ENCODE results near the gene LARP4B. TPM values are rescaled to one million over a fixed set of nuclear protein-coding genes. Genes with fewer than 3 reads are reported as not detected.

LARP4B gene
- total RNA-seq, 3 donors from 2014 or later, result 47.5 to 70.8 (median 68.5) TPM

DNA sequence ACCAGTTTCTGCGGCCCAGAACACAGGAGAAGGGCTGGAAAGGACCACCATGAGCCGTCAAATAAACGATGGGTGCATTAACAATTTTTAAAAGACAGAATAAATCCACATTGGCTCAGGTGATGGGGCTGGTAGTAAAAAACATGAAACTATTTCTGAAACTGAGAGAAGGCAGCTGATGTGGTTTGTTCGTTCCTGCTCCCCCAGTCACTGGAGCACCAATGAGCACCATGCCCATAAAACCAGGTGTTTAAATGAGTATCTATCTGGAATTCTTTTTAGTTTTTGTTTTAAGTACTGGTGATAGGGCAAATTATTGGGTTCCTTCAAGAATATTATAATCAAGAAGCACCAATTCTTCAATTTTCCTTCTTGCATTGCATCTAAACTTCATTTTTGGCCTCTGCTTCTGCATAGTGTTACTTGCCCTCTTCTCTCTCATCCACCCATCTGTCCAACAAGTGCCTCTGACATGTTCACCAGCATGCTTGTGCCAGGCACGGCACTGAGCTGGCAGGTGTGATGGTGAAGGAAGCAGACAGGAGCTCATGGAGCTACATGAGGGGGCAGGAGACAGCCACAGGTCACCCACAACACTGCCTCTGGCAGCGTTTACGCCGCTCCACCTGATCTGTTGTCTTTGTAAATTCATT is 65.5 kb downstream of the LARP4B start:
- DNase-seq (ENCODE audit: low spot score in 2 of 2), result no peak
- no peak for TF ChIP-seq POLR2A (IDR thresholded peaks at IDR 0.05)
- TF ChIP-seq POLR2AphosphoS5 (IDR thresholded peaks at IDR 0.05), result no peak
- TF ChIP-seq, protein P1, sequence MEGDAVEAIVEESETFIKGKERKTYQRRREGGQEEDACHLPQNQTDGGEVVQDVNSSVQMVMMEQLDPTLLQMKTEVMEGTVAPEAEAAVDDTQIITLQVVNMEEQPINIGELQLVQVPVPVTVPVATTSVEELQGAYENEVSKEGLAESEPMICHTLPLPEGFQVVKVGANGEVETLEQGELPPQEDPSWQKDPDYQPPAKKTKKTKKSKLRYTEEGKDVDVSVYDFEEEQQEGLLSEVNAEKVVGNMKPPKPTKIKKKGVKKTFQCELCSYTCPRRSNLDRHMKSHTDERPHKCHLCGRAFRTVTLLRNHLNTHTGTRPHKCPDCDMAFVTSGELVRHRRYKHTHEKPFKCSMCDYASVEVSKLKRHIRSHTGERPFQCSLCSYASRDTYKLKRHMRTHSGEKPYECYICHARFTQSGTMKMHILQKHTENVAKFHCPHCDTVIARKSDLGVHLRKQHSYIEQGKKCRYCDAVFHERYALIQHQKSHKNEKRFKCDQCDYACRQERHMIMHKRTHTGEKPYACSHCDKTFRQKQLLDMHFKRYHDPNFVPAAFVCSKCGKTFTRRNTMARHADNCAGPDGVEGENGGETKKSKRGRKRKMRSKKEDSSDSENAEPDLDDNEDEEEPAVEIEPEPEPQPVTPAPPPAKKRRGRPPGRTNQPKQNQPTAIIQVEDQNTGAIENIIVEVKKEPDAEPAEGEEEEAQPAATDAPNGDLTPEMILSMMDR (IDR thresholded peaks at IDR 0.05), result no peak
- no peak overlapping the region for H3K27ac ChIP-seq
- H3K4me1 ChIP-seq, result no peaks in the 10 kb centered on the region
- no peaks in the 10 kb centered on the region for H3K9me3 ChIP-seq
- H3K36me3 ChIP-seq, result no peaks in the 10 kb centered on the region
- intact Hi-C loops (cut with DNase I; ENCODE audit: low total_unique reads), result no loop called here
- no peak overlapping the region for H3K4me3 ChIP-seq
- H3K27me3 ChIP-seq, result no peaks in the 10 kb centered on the region

DNA sequence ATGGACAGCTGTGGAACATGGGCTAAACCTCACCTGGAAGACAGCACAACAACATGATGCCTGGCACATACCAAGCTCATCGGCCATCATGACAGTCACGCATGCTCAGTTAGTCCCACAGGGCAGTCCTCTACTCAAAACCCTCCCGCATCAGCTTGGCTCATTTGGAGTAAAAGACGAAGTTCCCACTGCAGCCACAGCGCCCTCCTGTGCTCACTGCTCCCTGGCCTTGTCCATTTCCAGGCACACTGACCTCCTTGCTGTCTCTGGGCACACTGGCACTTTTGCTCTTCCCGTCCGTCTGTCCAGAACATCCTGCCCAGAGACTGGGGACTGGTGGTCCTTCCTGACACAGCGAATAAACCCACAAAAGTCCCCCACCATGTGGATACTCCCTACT is 66.2 kb downstream of the LARP4B start:
- DNase-seq (ENCODE audit: low spot score in 2 of 2), result no peak
- no peaks in the 10 kb centered on the region for H3K27me3 ChIP-seq
- H3K4me3 ChIP-seq, result no peak overlapping the region
- H3K36me3 ChIP-seq, result no peaks in the 10 kb centered on the region
- intact Hi-C loops (cut with DNase I; ENCODE audit: low total_unique reads), result no loop called here
- no peak for TF ChIP-seq POLR2A (IDR thresholded peaks at IDR 0.05)
- TF ChIP-seq POLR2AphosphoS5 (IDR thresholded peaks at IDR 0.05), result no peak
- TF ChIP-seq, protein P1 (IDR thresholded peaks at IDR 0.05), result no peak
- no peaks in the 10 kb centered on the region for H3K9me3 ChIP-seq
- H3K27ac ChIP-seq, result no peak overlapping the region
- no peaks in the 10 kb centered on the region for H3K4me1 ChIP-seq

DNA sequence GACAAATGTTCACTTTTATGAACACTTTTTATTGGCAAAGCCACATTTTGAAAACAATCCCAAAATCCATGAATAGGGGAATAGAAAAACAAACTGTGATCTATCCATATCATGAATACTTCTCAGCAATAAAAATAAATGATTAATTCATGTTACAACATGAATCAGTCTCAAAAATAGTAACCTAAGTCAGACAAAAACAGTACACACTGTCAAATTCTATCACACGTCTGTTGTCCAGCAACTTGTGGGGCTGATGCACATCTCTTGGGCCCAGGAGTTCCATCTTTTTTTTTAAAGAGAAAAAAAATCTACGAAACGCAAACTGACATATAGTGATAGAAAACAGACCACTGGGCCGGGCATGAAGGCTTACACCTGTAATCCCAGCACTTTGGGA is 71.0 kb downstream of the LARP4B start:
- Histone ChIP-seq H3K36me3 (no peaks in the 10 kb centered on the region), H3K4me3 (no peak overlapping the region), H3K27me3 (no peaks in the 10 kb centered on the region), H3K9me3 (no peaks in the 10 kb centered on the region), H3K27ac (no peak overlapping the region), H3K4me1 (no peaks in the 10 kb centered on the region)
- intact Hi-C loops (cut with DNase I; ENCODE audit: low total_unique reads), result no loop called here
- TF ChIP-seq POLR2AphosphoS5 (IDR thresholded peaks at IDR 0.05) (no peak), POLR2A (IDR thresholded peaks at IDR 0.05) (no peak)
- TF ChIP-seq, protein P1 (IDR thresholded peaks at IDR 0.05), result no peak
- DNase-seq (ENCODE audit: low spot score in 2 of 2), result no peak

DNA sequence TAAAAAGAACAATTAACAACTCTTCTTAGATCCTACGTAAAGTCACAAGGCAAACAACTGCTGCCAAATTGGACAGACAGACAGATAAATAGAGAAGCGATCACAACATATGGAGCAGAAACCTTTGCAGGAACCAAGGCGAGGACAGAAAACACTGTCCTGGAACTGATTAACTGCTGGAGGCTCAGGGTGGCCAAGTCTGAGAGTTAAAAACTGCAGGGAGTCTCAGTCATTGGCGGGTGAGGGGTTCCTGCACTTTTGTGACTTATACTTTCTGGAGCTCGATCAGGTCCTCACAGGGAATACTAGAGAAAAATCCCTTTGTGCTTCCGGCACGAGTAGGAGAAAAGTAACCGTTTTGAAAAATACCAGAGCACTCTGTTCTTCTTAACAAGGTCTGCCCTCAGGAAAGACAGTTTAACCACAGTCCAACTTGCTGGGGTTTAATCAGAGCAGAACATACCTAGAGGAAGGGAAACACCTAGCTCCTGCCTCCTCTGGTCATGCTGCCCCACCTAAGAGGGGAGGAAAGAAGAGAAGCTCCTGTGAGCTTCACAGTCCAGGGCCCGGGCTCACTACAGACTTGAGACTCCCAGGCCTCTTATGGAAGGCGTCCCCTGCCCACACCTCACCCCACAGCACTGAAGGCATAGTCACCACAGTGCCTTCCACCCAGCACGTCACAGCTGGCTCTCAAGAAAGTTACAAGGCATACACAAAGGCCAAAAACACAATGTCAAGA is 74.9 kb downstream of the LARP4B start:
- no peak for TF ChIP-seq POLR2AphosphoS5 (IDR thresholded peaks at IDR 0.05)
- TF ChIP-seq, protein P1 (IDR thresholded peaks at IDR 0.05), result no peak
- TF ChIP-seq POLR2A (IDR thresholded peaks at IDR 0.05), result no peak
- DNase-seq (ENCODE audit: low spot score in 2 of 2), result no peak
- Histone ChIP-seq H3K27me3 (no peaks in the 10 kb centered on the region), H3K27ac (peak overlapping the region; percentile 25 to 30), H3K9me3 (no peaks in the 10 kb centered on the region), H3K36me3 (no peaks in the 10 kb centered on the region), H3K4me3 (no peak overlapping the region), H3K4me1 (no peaks in the 10 kb centered on the region)
- intact Hi-C loops (cut with DNase I; ENCODE audit: low total_unique reads), result no loop called here

DNA sequence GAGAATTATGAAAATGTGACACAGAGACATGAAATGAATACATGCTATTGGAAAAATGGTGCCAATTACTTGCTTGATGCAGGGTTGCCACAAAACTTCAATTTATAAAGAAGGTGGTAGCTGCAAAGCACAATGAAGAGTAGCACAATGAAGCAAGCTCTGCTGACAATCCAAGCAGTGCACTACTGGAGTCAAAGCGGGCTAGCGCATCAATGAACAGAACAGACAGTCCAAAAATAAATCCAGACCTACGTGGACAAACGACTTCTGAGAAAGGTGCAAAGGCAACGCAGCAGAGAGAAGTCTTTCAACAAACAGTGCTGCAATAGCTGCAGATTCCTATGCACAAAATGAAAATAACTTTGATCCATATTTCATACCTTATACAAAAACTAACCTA is 75.8 kb downstream of the LARP4B start:
- intact Hi-C loops (cut with DNase I; ENCODE audit: low total_unique reads), result no loop called here

More for the DNA sequence above, 75.8 kb downstream of the LARP4B start:
- Histone ChIP-seq H3K27ac (no peak overlapping the region), H3K9me3 (no peaks in the 10 kb centered on the region), H3K4me3 (no peak overlapping the region), H3K4me1 (no peaks in the 10 kb centered on the region), H3K27me3 (no peaks in the 10 kb centered on the region), H3K36me3 (no peaks in the 10 kb centered on the region)
- DNase-seq (ENCODE audit: low spot score in 2 of 2), result no peak
- TF ChIP-seq, protein P1 (IDR thresholded peaks at IDR 0.05), result no peak
- TF ChIP-seq POLR2A (IDR thresholded peaks at IDR 0.05) (no peak), POLR2AphosphoS5 (IDR thresholded peaks at IDR 0.05) (no peak)

All from breast epithelium (tissue), 4 donors.